ACC112 (cell line): ENCODE results near the gene MBNL2.

ENCODE experiments used
- H2AFZ ChIP-seq: fragments of 200-600 bp; sonication (generic); one replicate; pipeline ENCODE4 v1.6.0; 2017; ENCODE audit warnings: antibody characterized with exemption, low read length; ENCODE audit not compliant: unreplicated experiment
- H3K27ac ChIP-seq: fragments of 200-600 bp; sonication (generic); 2 replicates; pipeline ENCODE4 v1.5.1; 2014; ENCODE audit warnings: low read depth, mild to moderate bottlenecking, antibody characterized with exemption, low read length, moderate library complexity
- H3K27me3 ChIP-seq: fragments of 200-600 bp; sonication (generic); 2 replicates; pipeline ENCODE4 v1.6.1; 2014; ENCODE audit warnings: mild to moderate bottlenecking, antibody characterized with exemption, low read length, moderate library complexity, mixed read lengths; ENCODE audit not compliant: insufficient read depth
- H3K36me3 ChIP-seq: fragments of 200-600 bp; sonication (generic); 2 replicates; pipeline ENCODE4 v1.6.1; 2016; ENCODE audit warnings: mild to moderate bottlenecking, antibody characterized with exemption, low read length, moderate library complexity, mixed read lengths; ENCODE audit not compliant: insufficient read depth
- H3K4me1 ChIP-seq: fragments of 200-600 bp; sonication (generic); one replicate; pipeline ENCODE4 v1.6.1; 2016; ENCODE audit warnings: low read length, mixed read lengths; ENCODE audit not compliant: insufficient read depth, unreplicated experiment, control insufficient read depth
- H3K4me3 ChIP-seq: fragments of 200-600 bp; sonication (generic); 2 replicates; pipeline ENCODE4 v1.5.1; 2014; ENCODE audit warnings: mild to moderate bottlenecking, low read depth, low read length
- H3K79me2 ChIP-seq: fragments of 200-600 bp; sonication (generic); one replicate; pipeline ENCODE4 v1.6.0; 2016; ENCODE audit warnings: low read length; ENCODE audit not compliant: control insufficient read depth, unreplicated experiment, insufficient read depth

Gene MBNL2

DNA sequence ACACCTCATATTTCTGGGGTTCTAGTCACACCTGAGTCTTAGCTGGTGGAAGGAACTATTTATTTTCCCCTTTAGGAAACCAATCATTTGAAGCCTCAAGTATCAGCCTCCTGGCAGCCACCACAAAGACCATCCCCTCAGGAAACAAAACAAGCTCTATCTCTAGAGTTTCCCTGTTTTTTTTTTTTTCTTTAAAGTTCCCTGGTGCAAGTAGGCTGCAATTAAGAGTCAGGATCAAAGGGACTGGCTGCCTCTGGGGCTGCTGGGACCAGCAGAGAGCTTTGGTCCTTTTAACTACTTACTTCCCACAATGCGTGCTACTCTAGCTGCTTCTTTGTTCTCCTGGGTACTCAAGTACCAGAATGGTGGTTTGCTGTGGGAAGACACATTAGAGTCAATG, 11.4 kb downstream of the MBNL2 start:
- Histone ChIP-seq H3K27ac (no peak overlapping the region), H3K79me2 (peaks cover 87% of the 10 kb centered on the region), H3K4me3 (no peak overlapping the region), H3K36me3 (peaks cover 3% of the 10 kb centered on the region; the same call in 1 of the 2 replicates), H3K27me3 (no peaks in the 10 kb centered on the region), H3K4me1 (peaks cover 11% of the 10 kb centered on the region), H2AFZ (no peak overlapping the region)

DNA sequence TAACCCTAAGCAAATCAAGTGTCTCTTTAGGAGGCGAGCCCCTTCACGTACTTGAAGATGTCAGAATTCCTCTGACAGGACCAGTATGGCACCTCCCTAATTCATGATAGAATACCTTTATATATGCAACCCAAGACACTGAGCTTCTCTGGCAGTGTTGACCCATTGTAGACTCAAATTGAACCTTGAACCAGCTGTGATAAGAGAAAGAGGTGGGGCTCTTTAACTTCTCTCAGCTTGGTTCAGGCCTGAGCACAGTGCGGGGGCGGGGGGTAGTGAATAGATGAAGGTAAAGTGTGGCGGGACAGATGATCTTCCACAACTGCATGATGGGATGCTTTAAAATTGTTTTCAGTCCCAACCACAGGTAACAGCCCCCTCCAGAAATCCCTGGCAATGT, 12.1 kb downstream of the MBNL2 start:
- H3K4me1 ChIP-seq = peaks cover 16% of the 10 kb centered on the region
- no peaks in the 10 kb centered on the region for H3K27me3 ChIP-seq
- H3K27ac ChIP-seq = no peak overlapping the region
- H3K4me3 ChIP-seq = no peak overlapping the region
- peaks cover 3% of the 10 kb centered on the region; the same call in 1 of the 2 replicates for H3K36me3 ChIP-seq
- H2AFZ ChIP-seq = no peak overlapping the region
- peaks cover 84% of the 10 kb centered on the region for H3K79me2 ChIP-seq

DNA sequence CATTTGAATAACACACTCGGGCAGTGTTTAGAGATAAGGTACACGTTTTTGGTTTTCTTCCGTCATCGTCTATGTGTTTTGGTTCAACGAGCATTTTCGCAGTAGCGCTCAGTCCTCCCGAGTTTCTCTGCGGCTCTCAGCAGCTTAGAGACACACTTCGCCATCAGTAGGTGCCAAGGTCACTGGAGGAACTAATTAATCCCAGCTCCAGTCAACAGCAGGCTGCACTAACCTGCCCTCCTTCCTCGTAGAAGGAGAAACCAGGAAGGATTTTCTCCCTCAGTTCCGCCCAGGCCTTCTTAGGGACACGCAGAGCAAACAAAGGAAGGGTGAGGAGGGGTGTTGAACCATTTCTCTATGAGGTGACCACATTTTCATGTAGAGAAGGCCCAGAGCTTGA, 12.6 kb downstream of the MBNL2 start:
- Histone ChIP-seq H3K27me3 (no peaks in the 10 kb centered on the region), H3K27ac (no peak overlapping the region)

DNA sequence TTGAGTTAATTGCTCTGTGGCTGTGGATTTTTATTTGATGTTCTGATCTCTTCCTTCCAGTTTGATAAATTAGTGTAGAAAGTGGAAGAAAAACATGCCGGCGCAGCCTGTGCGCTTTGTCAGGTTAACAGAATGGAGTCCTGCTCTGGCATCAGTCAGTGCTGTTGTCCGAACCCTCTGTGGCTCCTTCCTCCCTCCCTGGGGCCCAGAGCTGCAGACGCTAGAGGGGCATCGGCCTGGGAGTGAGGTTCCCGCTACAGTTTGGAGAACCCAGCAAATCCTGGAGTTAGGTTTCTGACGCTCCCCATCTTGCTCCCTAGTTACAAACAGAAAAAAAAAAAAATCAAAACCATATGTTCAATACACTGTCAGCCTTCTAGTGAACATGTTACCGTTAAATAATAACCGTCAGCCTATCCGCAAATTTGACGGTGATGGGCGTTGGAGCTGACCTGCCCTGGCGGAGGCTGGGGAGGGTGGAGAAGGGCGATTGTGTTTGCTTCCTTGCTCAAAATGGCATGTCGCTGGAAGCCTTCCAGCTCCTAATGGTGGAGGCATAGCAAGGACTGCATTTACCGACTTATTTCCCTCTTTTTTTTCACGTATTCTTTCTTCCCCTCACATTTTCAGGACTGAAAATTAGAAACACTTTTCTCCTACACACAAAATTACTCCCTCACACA, 13.6 kb downstream of the MBNL2 start:
- Histone ChIP-seq H2AFZ (no peak overlapping the region), H3K36me3 (peaks cover 3% of the 10 kb centered on the region; the same call in 1 of the 2 replicates), H3K4me1 (peaks cover 22% of the 10 kb centered on the region), H3K79me2 (peaks cover 79% of the 10 kb centered on the region), H3K4me3 (peak overlapping the region; percentile 13), H3K27me3 (no peaks in the 10 kb centered on the region), H3K27ac (no peak overlapping the region)

More for the DNA sequence above, 12.6 kb downstream of the MBNL2 start:
- H3K36me3 ChIP-seq = peaks cover 3% of the 10 kb centered on the region; the same call in 1 of the 2 replicates
- H3K4me3 ChIP-seq = no peak overlapping the region
- peaks cover 18% of the 10 kb centered on the region for H3K4me1 ChIP-seq
- H2AFZ ChIP-seq = no peak overlapping the region
- peaks cover 84% of the 10 kb centered on the region for H3K79me2 ChIP-seq

DNA sequence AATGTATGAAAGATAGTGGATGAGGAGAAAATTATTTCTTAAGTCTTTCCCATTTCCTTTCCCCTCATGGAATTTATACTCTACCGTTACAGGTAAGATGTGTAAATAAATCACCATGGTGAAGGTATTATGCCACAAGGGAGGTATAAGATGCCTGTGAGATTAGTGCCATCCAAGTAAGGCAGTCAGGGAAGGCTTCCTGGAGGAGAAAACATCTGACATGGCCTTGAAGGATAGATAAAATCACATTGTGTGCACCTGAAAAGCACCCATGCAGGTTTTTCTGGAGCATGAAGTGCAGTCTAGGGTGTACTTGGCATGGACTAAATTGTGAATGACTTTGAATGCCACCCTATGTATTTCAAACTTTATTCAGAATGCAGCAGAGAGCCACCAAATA, 15.3 kb downstream of the MBNL2 start:
- Histone ChIP-seq H3K79me2 (peaks cover 74% of the 10 kb centered on the region), H3K4me1 (peaks cover 22% of the 10 kb centered on the region), H3K4me3 (no peak overlapping the region), H3K27me3 (no peaks in the 10 kb centered on the region), H3K27ac (no peak overlapping the region), H3K36me3 (peaks cover 3% of the 10 kb centered on the region; the same call in 1 of the 2 replicates), H2AFZ (no peak overlapping the region)

DNA sequence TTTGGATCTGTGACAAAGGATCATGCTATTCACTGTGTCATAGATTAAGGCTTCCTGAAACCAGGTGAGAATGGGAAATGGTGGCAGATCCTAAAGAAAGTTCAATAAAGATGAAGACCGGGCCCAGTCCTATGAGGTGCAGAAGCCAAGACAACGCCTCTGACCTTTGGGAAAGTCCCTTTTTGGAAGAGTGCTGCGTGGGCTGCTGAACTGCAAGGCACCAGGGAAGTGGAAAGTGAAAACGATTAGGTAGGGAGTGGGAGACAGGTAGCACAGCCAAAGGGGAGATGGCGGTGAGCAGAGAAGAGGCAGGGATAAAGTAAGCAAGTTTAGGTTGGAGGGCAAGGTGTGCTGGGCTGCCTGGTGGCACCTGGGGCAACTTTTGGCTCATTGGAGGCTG, 16.3 kb downstream of the MBNL2 start:
- no peak overlapping the region for H3K4me3 ChIP-seq
- H3K27me3 ChIP-seq = no peaks in the 10 kb centered on the region
- no peak overlapping the region for H2AFZ ChIP-seq
- H3K4me1 ChIP-seq = peaks cover 24% of the 10 kb centered on the region
- H3K36me3 ChIP-seq = peaks cover 3% of the 10 kb centered on the region; the same call in 1 of the 2 replicates
- H3K27ac ChIP-seq = no peak overlapping the region
- H3K79me2 ChIP-seq = peaks cover 76% of the 10 kb centered on the region

DNA sequence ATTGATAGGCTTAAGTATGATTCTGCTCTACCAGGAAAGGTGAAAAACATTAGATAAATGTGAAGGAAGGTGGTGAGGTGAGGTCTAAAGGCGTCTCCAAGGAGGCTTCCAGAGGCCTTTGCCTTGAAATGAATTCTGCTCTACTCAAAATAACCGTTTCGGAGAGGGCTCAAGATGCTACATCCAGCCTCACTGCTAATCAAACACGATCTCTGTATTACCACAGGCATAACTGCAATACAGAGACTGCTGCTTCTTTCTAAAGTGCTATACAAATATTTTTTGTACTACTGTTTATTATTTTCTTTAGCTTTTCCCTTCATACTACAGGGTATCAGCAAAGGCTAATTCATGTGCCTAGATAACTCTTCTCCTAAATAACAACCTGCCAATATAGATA, 16.8 kb downstream of the MBNL2 start:
- Histone ChIP-seq H3K79me2 (peaks cover 71% of the 10 kb centered on the region), H3K4me1 (peaks cover 28% of the 10 kb centered on the region), H3K27ac (no peak overlapping the region), H3K4me3 (no peak overlapping the region), H2AFZ (no peak overlapping the region), H3K36me3 (peaks cover 3% of the 10 kb centered on the region; the same call in 1 of the 2 replicates), H3K27me3 (no peaks in the 10 kb centered on the region)

DNA sequence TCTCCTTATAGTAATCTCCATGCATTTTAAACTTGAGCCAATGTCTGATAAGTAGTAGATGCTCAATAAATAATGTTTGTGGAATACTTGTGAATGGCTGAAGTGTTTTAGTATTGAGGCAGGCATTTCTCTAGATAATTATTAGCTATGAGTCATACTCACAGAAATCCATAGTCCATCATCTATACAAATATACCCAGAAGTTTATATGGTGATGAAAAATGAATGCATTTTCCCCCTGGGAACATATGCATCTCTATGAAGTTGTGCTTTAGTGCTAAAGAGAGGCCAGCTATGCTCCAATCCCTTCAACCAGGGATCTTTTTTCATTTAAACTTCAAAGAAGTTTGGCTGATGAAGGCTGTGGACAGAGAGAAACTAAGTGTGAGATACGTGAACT, 17.2 kb downstream of the MBNL2 start:
- peaks cover 71% of the 10 kb centered on the region for H3K79me2 ChIP-seq
- H3K4me3 ChIP-seq = no peak overlapping the region
- H2AFZ ChIP-seq = no peak overlapping the region
- no peak overlapping the region for H3K27ac ChIP-seq
- H3K36me3 ChIP-seq = 0 out of 2 replicates have a peak, but pooled peaks cover 3% of the 10 kb centered on the region
- H3K27me3 ChIP-seq = no peaks in the 10 kb centered on the region
- peaks cover 32% of the 10 kb centered on the region for H3K4me1 ChIP-seq

DNA sequence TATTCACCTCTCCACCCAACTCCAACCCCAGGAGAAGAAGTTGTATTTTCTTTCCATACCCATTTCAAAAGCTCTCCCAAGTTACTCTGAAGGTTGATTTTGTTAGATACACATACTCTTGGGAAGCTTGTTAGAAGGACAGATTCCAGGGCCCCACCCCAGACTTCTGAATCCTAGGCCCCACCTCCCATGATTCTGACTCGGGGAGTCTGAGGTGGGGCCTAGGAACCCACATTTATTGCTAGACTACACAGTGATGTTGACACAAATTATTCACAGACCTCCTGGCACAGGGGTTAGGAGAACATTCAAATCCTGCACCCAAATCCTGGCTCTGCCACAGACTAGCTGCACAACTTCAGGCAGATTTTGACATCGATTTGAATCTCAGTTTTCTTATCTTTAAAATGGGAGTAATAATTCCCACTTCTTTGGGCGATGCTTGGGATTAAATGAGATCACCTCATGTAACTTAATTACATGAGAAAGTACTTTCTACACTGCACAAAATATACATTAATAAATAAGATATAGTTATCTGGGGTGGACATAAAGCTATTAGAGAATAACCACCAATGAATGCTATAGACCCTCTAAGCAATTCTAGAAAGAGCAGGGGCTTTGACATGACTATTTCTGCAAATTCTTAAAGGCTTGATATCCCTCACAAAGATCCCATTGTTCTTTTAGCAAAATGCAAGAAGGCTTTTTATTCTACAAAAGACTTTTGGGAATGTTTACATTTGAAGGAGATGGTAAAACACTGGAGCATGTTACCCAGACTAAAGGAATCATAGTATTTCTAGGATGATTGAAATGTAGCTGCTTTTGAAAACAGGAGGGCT, 18.0 kb downstream of the MBNL2 start:
- H3K27ac ChIP-seq = no peak overlapping the region

DNA sequence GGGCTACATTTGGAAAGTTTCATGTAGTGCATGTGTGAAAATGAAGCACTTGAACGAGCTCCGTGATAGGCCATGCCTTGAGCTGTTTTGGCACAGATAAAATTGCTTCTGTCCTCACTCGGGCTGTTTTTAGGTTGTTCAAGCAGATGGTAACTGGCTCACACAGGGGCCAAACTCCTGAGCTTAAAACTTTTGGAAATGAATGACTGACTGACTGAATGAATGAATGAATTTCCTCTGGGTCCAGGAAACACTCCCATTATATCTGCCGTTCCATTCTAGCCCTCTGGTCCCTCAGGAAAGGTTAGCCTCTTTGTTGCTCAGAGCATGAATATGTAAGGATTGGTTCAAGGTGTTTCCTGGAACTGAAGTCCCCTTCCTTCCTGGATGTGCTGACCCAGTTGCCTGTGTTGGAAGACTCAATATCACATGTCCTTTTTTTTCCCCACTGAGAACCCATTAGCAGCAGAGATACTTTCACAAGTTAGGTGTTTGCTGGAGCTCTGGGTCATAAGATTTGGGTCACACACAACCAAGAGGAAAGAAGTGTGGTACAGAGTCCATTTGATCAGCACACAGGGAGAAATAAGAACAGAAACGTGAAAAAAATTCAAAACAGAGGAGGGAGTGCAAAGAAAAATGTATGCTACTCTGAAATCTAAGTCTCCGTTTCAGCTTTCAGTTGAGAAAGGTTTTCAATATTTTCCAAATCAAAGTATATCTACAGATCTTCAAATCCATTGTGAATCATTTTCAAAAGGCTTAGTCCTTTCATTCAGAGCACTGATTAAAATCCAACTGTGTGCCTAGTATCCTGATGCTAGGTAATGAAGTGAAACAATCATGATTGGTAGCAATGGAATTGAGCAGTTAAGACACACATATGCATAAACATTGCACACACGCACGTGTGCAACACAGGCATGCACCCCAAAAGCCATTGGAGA, 18.9 kb downstream of the MBNL2 start:
- Histone ChIP-seq H3K27me3 (no peaks in the 10 kb centered on the region), H3K36me3 (no peaks in the 10 kb centered on the region), H2AFZ (no peak overlapping the region), H3K4me3 (no peak overlapping the region), H3K79me2 (peaks cover 62% of the 10 kb centered on the region), H3K27ac (no peak overlapping the region), H3K4me1 (peaks cover 43% of the 10 kb centered on the region)

More for the DNA sequence above, 18.0 kb downstream of the MBNL2 start:
- Histone ChIP-seq H3K27me3 (no peaks in the 10 kb centered on the region), H3K4me1 (peaks cover 37% of the 10 kb centered on the region), H3K36me3 (no peaks in the 10 kb centered on the region), H3K79me2 (peaks cover 68% of the 10 kb centered on the region), H3K4me3 (no peak overlapping the region), H2AFZ (no peak overlapping the region)
